Ectodermal cell (in vitro differentiated cells): Measurements from ENCODE around the gene ASIP. TPM values are rescaled to one million over a fixed set of nuclear protein-coding genes. Genes with fewer than 3 reads are reported as not detected.
"Not testable (repeated sequence)": the region's sequence is repeated elsewhere in the genome, so short reads cannot be mapped to it uniquely, and the experiment has no call there.

Experiments used
- H3K27ac ChIP-seq: 2 replicates; pipeline ENCODE4 v1.7.0; 2013; ENCODE audit warnings: mild to moderate bottlenecking, low read depth, low read length; ENCODE audit not compliant: insufficient read depth, poor library complexity, severe bottlenecking
- H3K27me3 ChIP-seq: 2 replicates; pipeline ENCODE4 v1.7.0; 2013; ENCODE audit warnings: mild to moderate bottlenecking, low read length; ENCODE audit not compliant: insufficient read depth, control insufficient read depth, poor library complexity, severe bottlenecking
- H3K36me3 ChIP-seq: one replicate; pipeline ENCODE4 v1.7.0; 2013; ENCODE audit warnings: low read length; ENCODE audit not compliant: control insufficient read depth, insufficient read depth
- H3K4me1 ChIP-seq: one replicate; pipeline ENCODE4 v1.7.0; 2013; ENCODE audit warnings: low read length; ENCODE audit not compliant: control insufficient read depth, insufficient read depth
- H3K4me3 ChIP-seq: 2 replicates; pipeline ENCODE4 v1.7.0; 2013; ENCODE audit warnings: low read depth, low read length, control low read depth; ENCODE audit not compliant: insufficient read depth
- H3K9me3 ChIP-seq: 2 replicates; pipeline ENCODE4 v1.7.0; 2013; ENCODE audit warnings: mild to moderate bottlenecking, low read length, moderate library complexity; ENCODE audit not compliant: control insufficient read depth
- WGBS, 2 experiments: methylation state at CpG; one replicate each; pipeline ENCODE4 v1.1.7; 2013; ENCODE audit warnings: missing lambda C conversion rate in 2 of 2; 5-methylcytosine and 5-hydroxymethylcytosine counted together
- polyA plus RNA-seq, 4 experiments: library from polyadenylated mRNA; stranded (reverse); fragments of 50-300 nt; gene quantifications; one replicate each; pipeline ENCODE4 v1.2.3, GENCODE V29; 2013

ASIP gene
- not detected for polyA plus RNA-seq (2013, experiment 1 of 4)
- polyA plus RNA-seq (2013, experiment 2 of 4) = not detected
- polyA plus RNA-seq (2013, experiment 3 of 4) = not detected
- polyA plus RNA-seq (2013, experiment 4 of 4) = not detected

DNA sequence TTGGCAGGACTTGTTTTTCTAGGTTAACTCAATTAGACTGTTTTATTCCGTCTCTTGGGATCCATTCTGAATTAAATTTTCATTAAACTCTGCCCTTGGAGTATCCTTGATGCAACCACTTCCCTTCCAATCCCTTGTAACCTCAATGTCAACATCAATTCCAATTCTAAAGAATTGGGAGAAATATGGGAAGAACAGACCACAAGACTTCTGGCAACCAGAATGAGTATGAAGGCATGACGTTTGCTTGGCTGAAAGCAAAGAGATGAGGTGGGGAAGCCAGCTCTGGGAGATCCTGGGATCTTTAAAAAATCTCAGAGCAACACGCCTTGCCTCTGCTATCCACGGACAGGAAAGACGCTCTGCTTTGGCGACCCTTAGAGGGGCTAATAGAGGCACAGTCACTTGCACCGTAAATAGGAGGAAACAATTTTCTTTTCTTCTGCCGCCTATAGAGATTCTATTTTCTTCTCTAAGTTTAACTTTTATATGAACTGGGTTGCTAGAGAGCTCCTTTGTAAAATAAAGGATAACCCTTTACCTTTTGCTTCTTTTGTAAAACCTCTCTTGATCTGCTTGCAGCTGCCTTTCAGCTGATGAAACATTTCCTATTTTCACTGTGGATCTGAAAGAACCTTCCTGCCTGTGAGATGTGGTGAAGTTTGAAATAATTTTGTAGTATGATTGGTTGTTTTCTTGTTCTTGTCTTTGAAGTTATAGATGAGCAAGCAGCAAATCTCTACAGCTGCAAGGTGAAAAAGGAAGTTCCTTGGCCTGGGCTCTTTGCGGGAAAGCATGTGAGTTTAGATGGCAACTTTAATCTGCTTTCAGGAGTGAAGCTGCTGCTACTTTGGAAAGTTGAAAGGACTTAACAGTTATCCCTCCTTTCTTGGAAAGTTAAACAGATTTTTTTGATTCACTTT is at the start of gene ASIP:
TSS of gene ASIP (plus strand) at position 731 of the 923 bp plus-strand sequence. CDS start 18,952 bp downstream, outside the sequence.
- Histone ChIP-seq H3K27me3 (no peaks in the 10 kb centered on the region), H3K27ac (no peak within 1 kb of the TSS), H3K4me3 (no peak within 1 kb of the TSS), H3K4me1 (no peaks in the 10 kb centered on the region), H3K36me3 (no peaks in the 10 kb centered on the region), H3K9me3 (no peaks in the 10 kb centered on the region)
- 83 to 86% methylated on average over 8 to 9 of the region's 9 CpGs for WGBS, 2 experiments

DNA sequence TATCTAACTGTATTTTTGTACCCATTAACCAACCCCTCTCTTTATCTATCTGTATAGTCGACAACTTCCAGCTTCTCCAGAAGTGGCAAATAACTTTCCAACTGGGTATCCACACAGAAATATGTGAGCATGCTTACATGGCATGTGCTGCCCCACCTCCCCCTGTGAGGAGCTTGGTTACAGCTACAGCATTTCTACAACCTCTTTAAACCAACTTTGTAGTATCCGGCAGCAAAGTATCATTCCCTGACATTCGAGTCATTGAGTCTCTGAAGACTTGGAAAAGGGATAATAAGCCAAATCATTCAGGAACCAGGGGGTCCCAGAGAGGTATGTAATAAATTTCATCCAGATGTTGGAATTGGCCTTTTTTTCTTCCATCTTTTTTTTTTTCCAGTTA is 48.2 kb upstream of the ASIP start:
- peaks cover 3% of the 10 kb centered on the region for H3K4me1 ChIP-seq
- H3K27ac ChIP-seq = no peak overlapping the region
- no peaks in the 10 kb centered on the region for H3K36me3 ChIP-seq
- WGBS, 2 experiments = 90 to 92% methylated on average over 3 of the region's 3 CpGs
- H3K9me3 ChIP-seq = no peaks in the 10 kb centered on the region
- no peaks in the 10 kb centered on the region for H3K27me3 ChIP-seq
- H3K4me3 ChIP-seq = no peak overlapping the region

DNA sequence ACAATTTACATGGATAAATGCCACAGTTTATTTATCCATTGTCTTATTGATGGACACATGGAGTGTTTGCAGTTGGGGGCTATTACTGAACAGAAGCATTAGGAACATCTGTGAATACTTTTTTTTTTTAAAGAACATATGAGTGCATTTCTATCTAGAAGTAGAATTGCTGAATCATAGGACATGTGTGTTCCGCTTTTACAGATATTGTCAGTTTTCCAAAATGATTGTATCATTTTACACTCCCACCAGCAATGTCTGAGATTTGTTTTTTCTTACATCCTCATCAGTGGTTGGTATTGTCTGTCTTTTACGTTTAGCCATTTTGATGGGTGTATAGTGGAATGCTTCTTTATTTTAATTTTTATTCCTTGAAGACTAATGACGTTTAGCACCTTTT is 42.0 kb upstream of the ASIP start:
- no peak overlapping the region for H3K27ac ChIP-seq
- no peak overlapping the region for H3K4me3 ChIP-seq
- no peaks in the 10 kb centered on the region for H3K36me3 ChIP-seq
- WGBS, 2 experiments = 85 to 100% methylated on average over 1 to 3 of the region's 3 CpGs
- H3K9me3 ChIP-seq = no peaks in the 10 kb centered on the region
- no peaks in the 10 kb centered on the region for H3K27me3 ChIP-seq
- no peaks in the 10 kb centered on the region for H3K4me1 ChIP-seq

DNA sequence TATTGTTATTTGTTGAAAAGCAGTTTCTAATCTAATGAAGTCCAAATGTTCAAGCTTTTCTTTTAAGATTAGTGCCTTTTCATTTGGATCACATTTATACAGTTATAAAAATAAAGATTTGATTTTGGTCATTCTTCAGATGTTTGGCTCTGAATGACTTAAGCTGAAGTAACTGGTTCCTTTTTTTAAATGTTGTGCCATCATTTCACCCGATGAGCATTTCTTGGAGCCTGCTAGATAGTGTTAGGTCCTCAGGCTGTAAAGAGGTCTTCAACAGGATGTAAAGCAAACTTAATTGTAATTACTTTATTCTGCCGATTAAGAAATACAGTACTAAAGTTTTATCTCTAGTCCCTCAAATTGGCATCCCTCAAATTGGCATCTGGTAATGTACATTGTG is 41.2 kb upstream of the ASIP start:
- Histone ChIP-seq H3K27me3 (no peaks in the 10 kb centered on the region), H3K4me1 (no peaks in the 10 kb centered on the region), H3K27ac (no peak overlapping the region), H3K4me3 (no peak overlapping the region), H3K36me3 (no peaks in the 10 kb centered on the region), H3K9me3 (no peaks in the 10 kb centered on the region)
- WGBS, 2 experiments = 92 to 93% methylated on average over 1 to 2 of the region's 2 CpGs

GRCh38 chr20:34201531-34201930 is 39.7 kb upstream of the ASIP start:
- H3K4me1 ChIP-seq = no peaks in the 10 kb centered on the region
- no peak overlapping the region for H3K27ac ChIP-seq
- no peaks in the 10 kb centered on the region for H3K27me3 ChIP-seq
- no peak overlapping the region for H3K4me3 ChIP-seq
- WGBS, 2 experiments = 92 to 94% methylated on average over 4 of the region's 4 CpGs
- H3K9me3 ChIP-seq = no peaks in the 10 kb centered on the region
- H3K36me3 ChIP-seq = no peaks in the 10 kb centered on the region

DNA sequence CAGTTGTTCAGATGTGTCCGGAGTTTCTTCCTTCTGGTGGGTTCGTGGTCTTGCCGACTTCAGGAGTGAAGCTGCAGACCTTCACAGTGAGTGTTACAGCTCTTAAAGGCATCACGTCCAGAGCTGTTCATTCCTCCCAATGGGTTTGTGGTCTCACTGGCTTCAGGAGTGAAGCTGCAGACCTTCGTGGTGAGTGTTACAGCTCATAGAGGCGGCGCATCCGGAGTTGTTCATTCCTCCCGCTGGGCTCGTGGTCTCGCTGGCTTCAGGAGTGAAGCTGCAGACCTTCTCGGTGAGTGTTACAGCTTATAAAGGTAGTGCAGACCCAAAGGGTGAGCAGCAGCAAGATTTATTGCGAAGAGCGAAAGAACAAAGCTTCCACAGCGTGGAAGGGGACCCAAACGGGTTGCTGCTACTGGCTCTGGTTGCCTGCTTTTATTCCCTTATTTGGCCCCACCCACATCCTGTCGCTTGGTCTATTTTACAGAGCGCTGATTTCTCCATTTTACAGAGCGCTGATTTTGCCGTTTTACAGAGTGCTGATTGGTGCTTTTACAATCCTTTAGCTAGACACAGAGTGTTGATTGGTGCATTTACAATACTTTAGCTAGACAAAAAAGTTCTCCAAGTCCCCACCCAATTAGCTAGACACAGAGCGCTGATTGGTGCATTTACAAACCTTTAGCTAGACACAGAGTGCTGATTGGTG is 35.9 kb upstream of the ASIP start:
- not testable (repeated sequence) for H3K27ac ChIP-seq, H3K4me3 ChIP-seq, H3K4me1 ChIP-seq, H3K36me3 ChIP-seq, H3K9me3 ChIP-seq, H3K27me3 ChIP-seq
- 90 to 92% methylated on average over 21 of the region's 21 CpGs for WGBS, 2 experiments

DNA sequence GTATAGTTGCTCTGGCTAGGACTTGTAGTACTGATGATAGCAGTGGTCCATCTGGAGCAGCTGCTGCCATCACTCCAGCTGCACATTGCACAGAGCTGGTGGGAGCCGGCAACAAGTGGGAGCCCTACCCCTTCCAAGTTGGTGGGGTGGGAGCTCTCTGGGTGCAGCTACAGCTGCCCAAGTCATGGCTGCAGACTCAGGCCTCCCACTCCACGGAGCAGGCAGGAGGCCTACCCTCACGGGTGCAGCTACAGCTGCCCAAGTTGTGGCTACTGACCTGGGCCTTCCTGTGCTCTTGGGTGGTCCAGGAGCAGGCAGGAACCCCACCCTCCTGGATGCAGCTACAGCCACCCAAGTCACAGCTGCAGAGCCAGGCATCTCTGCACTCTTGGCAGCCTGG is 32.1 kb upstream of the ASIP start:
- H3K4me1 ChIP-seq = no peaks in the 10 kb centered on the region
- H3K27ac ChIP-seq = no peak overlapping the region
- no peak overlapping the region for H3K4me3 ChIP-seq
- H3K27me3 ChIP-seq = peaks cover 7% of the 10 kb centered on the region
- whole genome bisulfite sequencing, 2 experiments = 83 to 85% methylated on average over 3 of the region's 3 CpGs
- no peaks in the 10 kb centered on the region for H3K9me3 ChIP-seq
- no peaks in the 10 kb centered on the region for H3K36me3 ChIP-seq

GRCh38 chr20:34210271-34210670 is 31.0 kb upstream of the ASIP start:
- 93 to 96% methylated on average over 4 of the region's 4 CpGs for WGBS, 2 experiments
- H3K27me3 ChIP-seq = peaks cover 18% of the 10 kb centered on the region

DNA sequence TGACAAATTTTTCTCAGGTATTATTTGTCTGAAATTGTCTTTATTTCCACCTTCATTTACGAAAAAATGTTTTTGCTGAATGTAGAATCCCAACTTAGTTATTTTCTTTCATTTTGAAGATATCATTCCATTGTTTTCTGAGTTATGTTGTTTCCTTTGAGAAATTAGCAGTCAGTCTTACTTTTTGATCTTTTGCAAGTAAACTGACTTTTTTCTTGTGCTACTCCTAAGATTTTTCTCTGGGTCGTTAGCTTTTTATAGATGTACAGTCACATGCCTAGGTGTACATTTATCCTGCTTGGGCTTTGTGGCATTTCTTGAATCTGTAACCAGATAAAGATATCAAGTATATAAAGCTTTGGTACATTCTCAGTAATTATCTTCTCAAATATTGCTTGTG is 29.6 kb upstream of the ASIP start:
- Histone ChIP-seq H3K4me1 (no peaks in the 10 kb centered on the region), H3K4me3 (no peak overlapping the region), H3K27ac (no peak overlapping the region), H3K36me3 (no peaks in the 10 kb centered on the region), H3K9me3 (no peaks in the 10 kb centered on the region), H3K27me3 (peaks cover 30% of the 10 kb centered on the region)
- WGBS, 2 experiments = 83 to 88% methylated on average over 1 to 2 of the region's 2 CpGs

More at GRCh38 chr20:34210271-34210670, 31.0 kb upstream of the ASIP start:
- Histone ChIP-seq H3K36me3 (no peaks in the 10 kb centered on the region), H3K27ac (no peak overlapping the region), H3K4me3 (no peak overlapping the region), H3K9me3 (no peaks in the 10 kb centered on the region), H3K4me1 (no peaks in the 10 kb centered on the region)

DNA sequence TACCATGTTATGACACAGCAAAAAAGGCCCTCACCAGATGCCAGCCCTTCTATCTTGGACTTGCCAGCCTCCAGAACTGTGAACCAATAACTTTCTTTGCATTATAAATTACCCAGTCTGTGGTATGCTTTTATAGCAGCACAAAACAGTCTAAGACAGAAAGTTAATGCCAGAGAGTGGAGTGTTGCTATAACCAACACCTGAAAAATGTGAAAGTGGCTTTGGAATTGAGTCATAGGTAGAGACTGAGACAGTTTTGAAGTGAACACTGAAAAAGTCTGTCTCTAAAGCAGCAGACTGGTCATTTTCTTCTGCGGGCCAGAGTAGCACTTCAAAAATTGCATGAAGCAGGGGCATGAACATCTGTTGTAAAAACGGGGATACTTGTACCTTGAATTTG is 28.0 kb upstream of the ASIP start:
- Histone ChIP-seq H3K4me1 (no peaks in the 10 kb centered on the region), H3K9me3 (no peaks in the 10 kb centered on the region), H3K27me3 (peaks cover 35% of the 10 kb centered on the region), H3K27ac (no peak overlapping the region), H3K36me3 (no peaks in the 10 kb centered on the region), H3K4me3 (no peak overlapping the region)
- WGBS, 2 experiments = 91 to 93% methylated on average over 2 of the region's 2 CpGs
